ENCODE data around the gene SPINK2. TPM values are rescaled to one million over a fixed set of nuclear protein-coding genes. Genes with fewer than 3 reads are reported as not detected.

SPINK2 gene
- total and polyA plus RNA-seq, 2 of the 4 experiments (the other 2 are of a cell fraction) = not detected

DNA sequence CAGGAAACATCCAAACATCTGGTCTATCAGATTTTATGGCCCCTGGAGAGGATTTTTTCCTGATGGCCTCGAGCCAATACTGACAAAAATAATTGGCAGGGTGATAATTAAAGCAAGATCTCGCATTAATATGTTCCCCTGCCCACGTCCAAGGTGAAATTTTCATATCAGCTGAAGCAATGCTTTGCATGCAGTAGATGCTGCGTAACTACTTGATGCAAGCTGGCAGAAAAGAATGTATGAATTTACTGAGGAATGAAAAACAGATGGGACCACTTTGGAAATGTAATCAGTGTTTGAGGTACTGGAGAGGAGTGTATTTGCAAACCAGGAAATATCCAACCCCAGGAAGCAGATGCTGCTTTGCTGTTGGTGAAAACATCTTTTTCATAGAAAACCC, 49.4 kb upstream of the SPINK2 start:
- Histone ChIP-seq H3K4ac (ENCODE audit: low read depth, low read length) (no peak overlapping the region), H2AK9ac (replicated peaks; ENCODE audit: low read depth, low read length, poor library complexity) (no peak overlapping the region), H3K36me3 (ENCODE audit: control insufficient read depth, insufficient read depth, low read length) (no peaks in the 10 kb centered on the region), H2BK120ac (ENCODE audit: low read depth, low read length) (no peak overlapping the region), H3K23ac (ENCODE audit: low read depth, low read length) (no peak overlapping the region), H3K14ac (replicated peaks; ENCODE audit: low read depth, low read length) (no peak overlapping the region), H2BK15ac (ENCODE audit: low read depth, low read length) (no peak overlapping the region), H2AFZ (replicated peaks; ENCODE audit: low read length, poor library complexity) (no peak overlapping the region), H3K27ac (ENCODE audit: insufficient read depth, low read length) (no peak overlapping the region), H3K18ac (ENCODE audit: low read depth, low read length) (no peak overlapping the region), H2BK20ac (ENCODE audit: low read depth, low read length) (no peak overlapping the region), H3K4me2 (ENCODE audit: low read depth, low read length) (no peak overlapping the region), H3K4me3 (ENCODE audit: insufficient read depth, low read depth, low read length) (no peak overlapping the region), H4K91ac (ENCODE audit: insufficient read depth, low read depth, low read length) (no peak overlapping the region), H4K5ac (ENCODE audit: low read depth, low read length) (no peak overlapping the region), H4K20me1 (ENCODE audit: insufficient read depth, low read length) (no peaks in the 10 kb centered on the region), H3K9me3 (ENCODE audit: control insufficient read depth, insufficient read depth, low read length) (no peaks in the 10 kb centered on the region), H2AK5ac (ENCODE audit: low read depth, low read length) (no peak overlapping the region), H2BK5ac (ENCODE audit: low read depth, low read length, poor library complexity, severe bottlenecking) (no peak overlapping the region), H3K4me1 (ENCODE audit: control insufficient read depth, insufficient read depth, low read length) (peaks cover 3% of the 10 kb centered on the region; the same call in 1 of the 2 replicates), H3K79me1 (ENCODE audit: low read depth in 1 of 2, low read length in 2 of 2) (no peaks in the 10 kb centered on the region), H4K8ac (ENCODE audit: low read depth in 2 of 2, low read length in 2 of 2) (no peak overlapping the region), H3K27me3 (ENCODE audit: control insufficient read depth, insufficient read depth, low read length) (peaks cover 1% of the 10 kb centered on the region; the same call in 1 of the 2 replicates), H3K9ac (ENCODE audit: low read depth, low read length) (no peak overlapping the region), H3K56ac (ENCODE audit: extremely low read depth, insufficient read depth, low read length) (no peak overlapping the region), H3K9me1 (ENCODE audit: insufficient read depth, low read length) (no peaks in the 10 kb centered on the region)
- no TSS peak for BruUV-seq (replicated peaks)
- DNase-seq = peak; percentile 35
- ATAC-seq (ENCODE audit: low read depth) = peak; percentile 82
- dilution Hi-C loops (cut with HindIII; ENCODE audit: low sequenced_read_pairs, unreplicated experiment) (no loop called here), intact Hi-C loops (cut with micrococcal nuclease) (no loop called here), in situ Hi-C loops (cut with MboI; ENCODE audit: low sequenced_read_pairs) (loop anchor here (25.0 kb wide), 1 partner anchor 109 kb away; no protein-coding TSS in a partner anchor)
- TF ChIP-seq SMC3 (IDR thresholded peaks at IDR 0.05; ENCODE audit: low read depth, low read length) (no peak), NFE2L2 (IDR thresholded peaks at IDR 0.05; ENCODE audit: low read depth, low read length) (no peak), MAFK (IDR thresholded peaks at IDR 0.05; ENCODE audit: low read depth, low read length) (no peak), RAD21 (IDR thresholded peaks at IDR 0.05; ENCODE audit: low read length) (no peak), CEBPB (IDR thresholded peaks at IDR 0.05; ENCODE audit: low read depth, low read length) (no peak), CHD1 (IDR thresholded peaks at IDR 0.05; ENCODE audit: low read depth, low read length) (no peak), FOS (IDR thresholded peaks at IDR 0.05; ENCODE audit: low read depth, low read length) (no peak), RCOR1 (IDR thresholded peaks at IDR 0.05; ENCODE audit: insufficient replicate concordance, low read length) (no peak), CTCF (conservative IDR thresholded peaks at IDR 0.05; ENCODE audit: low read depth, low read length) (no peak), MXI1 (IDR thresholded peaks at IDR 0.05; ENCODE audit: borderline replicate concordance, low read depth, low read length) (no peak), MAZ (IDR thresholded peaks at IDR 0.05; ENCODE audit: borderline replicate concordance, low read depth, low read length) (no peak), RFX5 (IDR thresholded peaks at IDR 0.05; ENCODE audit: low read depth, low read length) (no peak), BHLHE40 (IDR thresholded peaks at IDR 0.05; ENCODE audit: low read depth, low read length) (no peak), POLR2A (IDR thresholded peaks at IDR 0.05; ENCODE audit: low read depth, low read length) (no peak)
- TF ChIP-seq, protein P1, sequence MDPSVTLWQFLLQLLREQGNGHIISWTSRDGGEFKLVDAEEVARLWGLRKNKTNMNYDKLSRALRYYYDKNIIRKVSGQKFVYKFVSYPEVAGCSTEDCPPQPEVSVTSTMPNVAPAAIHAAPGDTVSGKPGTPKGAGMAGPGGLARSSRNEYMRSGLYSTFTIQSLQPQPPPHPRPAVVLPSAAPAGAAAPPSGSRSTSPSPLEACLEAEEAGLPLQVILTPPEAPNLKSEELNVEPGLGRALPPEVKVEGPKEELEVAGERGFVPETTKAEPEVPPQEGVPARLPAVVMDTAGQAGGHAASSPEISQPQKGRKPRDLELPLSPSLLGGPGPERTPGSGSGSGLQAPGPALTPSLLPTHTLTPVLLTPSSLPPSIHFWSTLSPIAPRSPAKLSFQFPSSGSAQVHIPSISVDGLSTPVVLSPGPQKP (IDR thresholded peaks at IDR 0.05; ENCODE audit: borderline replicate concordance, low read depth, low read length) = no peak
- TF ChIP-seq, protein P2, sequence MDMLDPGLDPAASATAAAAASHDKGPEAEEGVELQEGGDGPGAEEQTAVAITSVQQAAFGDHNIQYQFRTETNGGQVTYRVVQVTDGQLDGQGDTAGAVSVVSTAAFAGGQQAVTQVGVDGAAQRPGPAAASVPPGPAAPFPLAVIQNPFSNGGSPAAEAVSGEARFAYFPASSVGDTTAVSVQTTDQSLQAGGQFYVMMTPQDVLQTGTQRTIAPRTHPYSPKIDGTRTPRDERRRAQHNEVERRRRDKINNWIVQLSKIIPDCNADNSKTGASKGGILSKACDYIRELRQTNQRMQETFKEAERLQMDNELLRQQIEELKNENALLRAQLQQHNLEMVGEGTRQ (IDR thresholded peaks at IDR 0.05; ENCODE audit: low read depth, low read length) = no peak
- POLR2A ChIA-PET (ENCODE audit: unreplicated experiment) = no interaction called here
- CTCF ChIA-PET = no interaction called here
- 36% methylated on average over 3 of the region's 4 CpGs; no CpG with 5 or more reads in 1 of the 2 experiments for WGBS, 2 experiments (ENCODE audit: extremely low coverage in 2 of 2, insufficient read length in 1 of 2)
